Peyer's patch (tissue), 4 donors: ENCODE measurements around the gene KCNJ2.

Experiments used
- CTCF ChIP-seq, 6 experiments: fragments of 450-650 bp in 4 of 6; fragments of 200-600 bp in 2 of 6; sonication (generic) in 1 of 6; IDR thresholded peaks; one replicate each; pipeline ENCODE4 v1.5.1; 2017 to 2019; ENCODE audit warnings: antibody characterized with exemption in 6 of 6, mild to moderate bottlenecking in 3 of 6, moderate library complexity in 1 of 6
- POLR2A ChIP-seq, 2 donors: fragments of 450-650 bp; IDR thresholded peaks; one replicate each; pipeline ENCODE4 v1.5.1; 2017; ENCODE audit warnings: antibody characterized with exemption in 2 of 2, mild to moderate bottlenecking in 2 of 2, moderate library complexity in 2 of 2

GRCh38 chr17:70166615-70167014, 2.7 kb upstream of the KCNJ2 start:
- TF ChIP-seq CTCF (IDR thresholded peaks at IDR 0.05), result no peak
- no peak for TF ChIP-seq POLR2A (IDR thresholded peaks at IDR 0.05)
